GM12878 (cell line): ENCODE results near the gene GALR3. TPM values are rescaled to one million over a fixed set of nuclear protein-coding genes. Genes with fewer than 3 reads are reported as not detected.

ENCODE experiments used
- BRCA1 ChIP-seq: IDR thresholded peaks from 2 replicates; pipeline ENCODE4 v1.6.1; 2011; ENCODE audit warnings: low read depth, low read length, improper control_type of control experiment
- CBX3 ChIP-seq: fragments of 200-600 bp; sonication (generic); IDR thresholded peaks from 2 replicates; pipeline ENCODE4 v1.6.1; 2016; ENCODE audit warnings: low read depth, borderline replicate concordance
- CREB1 ChIP-seq: IDR thresholded peaks from 2 replicates; pipeline ENCODE4 v1.6.1; 2012; ENCODE audit warnings: low read depth, mild to moderate bottlenecking, inconsistent platforms
- DPF2 ChIP-seq: fragments of 450-650 bp; IDR thresholded peaks from 2 replicates; pipeline ENCODE4 v1.6.1; 2017; ENCODE audit warnings: mild to moderate bottlenecking
- FOS ChIP-seq: IDR thresholded peaks from 3 replicates; pipeline ENCODE4 v1.6.1; 2011; ENCODE audit warnings: borderline replicate concordance; ENCODE audit not compliant: insufficient read length; ENCODE audit errors: extremely low read depth
- HDGF ChIP-seq: fragments of 450-650 bp; IDR thresholded peaks from 2 replicates; pipeline ENCODE4 v1.6.1; 2016; ENCODE audit warnings: antibody characterized with exemption
- IRF4 ChIP-seq: IDR thresholded peaks from 2 replicates; pipeline ENCODE4 v1.6.1; 2011; ENCODE audit warnings: low read depth, low read length
- NFYB ChIP-seq: IDR thresholded peaks from 2 replicates; pipeline ENCODE4 v1.6.1; 2011; ENCODE audit warnings: low read depth, mild to moderate bottlenecking, low read length, improper control_type of control experiment, moderate library complexity; ENCODE audit not compliant: insufficient read depth
- PAX5 ChIP-seq: IDR thresholded peaks from 2 replicates; pipeline ENCODE4 v1.6.1; 2011; ENCODE audit warnings: low read depth, low read length, borderline replicate concordance
- POLR2A ChIP-seq: IDR thresholded peaks from 2 replicates; pipeline ENCODE4 v1.6.1; 2011; ENCODE audit warnings: low read depth, mild to moderate bottlenecking, low read length
- SREBF2 ChIP-seq: IDR thresholded peaks from 2 replicates; pipeline ENCODE4 v1.6.1; 2012; ENCODE audit warnings: mild to moderate bottlenecking, low read length
- SRF ChIP-seq, 2 experiments: IDR thresholded peaks; 2 replicates each; pipeline ENCODE4 v1.6.1; 2011; ENCODE audit warnings: low read depth in 2 of 2, low read length in 2 of 2, mild to moderate bottlenecking in 1 of 2, moderate library complexity in 1 of 2
- SUZ12 ChIP-seq: fragments of 200-600 bp; sonication (generic); IDR thresholded peaks from one replicate; pipeline ENCODE4 v1.6.1; 2018; ENCODE audit warnings: antibody characterized with exemption, mild to moderate bottlenecking; ENCODE audit not compliant: unreplicated experiment
- TBL1XR1 ChIP-seq: IDR thresholded peaks from 2 replicates; pipeline ENCODE4 v1.6.1; 2012; ENCODE audit warnings: low read depth, low read length, improper control_type of control experiment
- ZNF217 ChIP-seq: fragments of 450-650 bp; IDR thresholded peaks from 2 replicates; pipeline ENCODE4 v1.6.1; 2017; ENCODE audit warnings: antibody characterized with exemption, mild to moderate bottlenecking
- ZNF384 ChIP-seq: IDR thresholded peaks from 2 replicates; pipeline ENCODE4 v1.6.1; 2012; ENCODE audit warnings: low read depth, mild to moderate bottlenecking, low read length, improper control_type of control experiment, borderline replicate concordance
- ZSCAN29 ChIP-seq: fragments of 450-650 bp; IDR thresholded peaks from 2 replicates; pipeline ENCODE4 v1.6.1; 2017; ENCODE audit warnings: mild to moderate bottlenecking, moderate library complexity
- polyA plus RNA-seq, 11 experiments: library from polyadenylated mRNA; depleted of rRNA in 4 of 11; unstranded in 6 of 11; stranded (reverse) in 5 of 11; fragments of >200 nt; fragmentation: Nextera tagmentation in 4 of 11; fragmentation: Illumina TruSeq in 1 of 11; extraction: Ambion mirVana in 4 of 11; extraction: Trizol in 1 of 11; gene quantifications; 1 replicate in 1 of 11; 2 replicates in 10 of 11; pipeline versions ENCODE4 v1.2.1 to v1.2.3, GENCODE V29; 2011 to 2016; ENCODE audit warnings: inconsistent platforms in 2 of 11, missing spikeins in 2 of 11, low read depth in 1 of 11
- total RNA-seq, 4 experiments: library from RNA; depleted of rRNA in 3 of 4; stranded (reverse); fragments of >200 nt in 3 of 4; fragmentation: Illumina TruSeq in 1 of 4; extraction: Trizol in 1 of 4; gene quantifications; 2 replicates each; pipeline versions ENCODE4 v1.2.1 to v1.2.3, GENCODE V29; 2013 to 2021
- TF ChIP-seq, protein P1 (sequence below): IDR thresholded peaks from 2 replicates; pipeline ENCODE4 v1.6.1; 2012; ENCODE audit warnings: mild to moderate bottlenecking, low read depth, low read length
- TF ChIP-seq, protein P2 (sequence below): IDR thresholded peaks from 2 replicates; pipeline ENCODE4 v1.6.1; 2011; ENCODE audit warnings: borderline replicate concordance, low read depth, mild to moderate bottlenecking, moderate library complexity, low read length; ENCODE audit not compliant: insufficient read depth, poor library complexity, severe bottlenecking
- TF ChIP-seq, protein P3 (sequence below): IDR thresholded peaks from 2 replicates; pipeline ENCODE4 v1.6.1; 2011; ENCODE audit warnings: low read depth, low read length, improper control_type of control experiment, borderline replicate concordance
- TF ChIP-seq, protein P4 (sequence below): fragments of 450-650 bp; IDR thresholded peaks from 2 replicates; pipeline ENCODE4 v1.6.1; 2016; ENCODE audit warnings: mild to moderate bottlenecking
- TF ChIP-seq, protein P5 (sequence below): IDR thresholded peaks from 2 replicates; pipeline ENCODE4 v1.6.1; 2011; ENCODE audit warnings: low read depth, mild to moderate bottlenecking, low read length, moderate library complexity, borderline replicate concordance; ENCODE audit errors: extremely low read depth

Gene GALR3
- total and polyA plus RNA-seq, 10 of the 15 experiments (the other 5 are each of a cell fraction or from before 2014, with no cell fraction given): not detected

DNA sequence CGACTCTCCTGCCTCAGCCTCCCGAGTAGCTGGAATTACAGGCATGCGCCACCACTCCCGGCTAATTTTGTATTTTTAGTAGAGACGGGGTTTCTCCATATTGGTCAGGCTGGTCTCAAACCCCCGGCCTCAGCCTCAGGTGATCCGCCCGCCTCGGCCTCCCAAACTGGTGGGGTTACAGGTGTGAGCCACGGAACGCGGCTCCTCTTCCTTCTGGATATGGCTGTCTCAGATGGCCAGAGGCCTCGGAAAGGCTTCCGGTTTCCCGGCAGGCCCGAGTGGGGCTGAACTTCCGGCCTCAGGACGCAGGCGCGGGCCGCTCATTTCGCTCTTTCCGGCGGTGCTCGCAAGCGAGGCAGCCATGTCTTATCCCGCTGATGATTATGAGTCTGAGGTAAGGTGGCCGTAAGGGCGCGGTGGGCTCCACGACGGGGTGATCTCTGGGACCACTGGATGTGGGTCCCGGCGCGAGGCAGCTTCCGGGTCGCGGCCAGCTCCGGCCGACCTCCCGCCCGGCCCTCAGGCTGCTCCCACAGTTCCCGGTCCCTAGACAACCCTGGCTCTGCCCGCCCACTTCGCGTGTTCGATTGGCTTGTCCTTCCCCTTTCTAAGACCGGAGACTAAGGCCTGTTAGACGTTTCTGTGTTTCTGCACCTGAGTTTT, 26.0 kb downstream of the GALR3 start, which contains the start of gene EIF3L (continued):
- TF ChIP-seq, protein P1, sequence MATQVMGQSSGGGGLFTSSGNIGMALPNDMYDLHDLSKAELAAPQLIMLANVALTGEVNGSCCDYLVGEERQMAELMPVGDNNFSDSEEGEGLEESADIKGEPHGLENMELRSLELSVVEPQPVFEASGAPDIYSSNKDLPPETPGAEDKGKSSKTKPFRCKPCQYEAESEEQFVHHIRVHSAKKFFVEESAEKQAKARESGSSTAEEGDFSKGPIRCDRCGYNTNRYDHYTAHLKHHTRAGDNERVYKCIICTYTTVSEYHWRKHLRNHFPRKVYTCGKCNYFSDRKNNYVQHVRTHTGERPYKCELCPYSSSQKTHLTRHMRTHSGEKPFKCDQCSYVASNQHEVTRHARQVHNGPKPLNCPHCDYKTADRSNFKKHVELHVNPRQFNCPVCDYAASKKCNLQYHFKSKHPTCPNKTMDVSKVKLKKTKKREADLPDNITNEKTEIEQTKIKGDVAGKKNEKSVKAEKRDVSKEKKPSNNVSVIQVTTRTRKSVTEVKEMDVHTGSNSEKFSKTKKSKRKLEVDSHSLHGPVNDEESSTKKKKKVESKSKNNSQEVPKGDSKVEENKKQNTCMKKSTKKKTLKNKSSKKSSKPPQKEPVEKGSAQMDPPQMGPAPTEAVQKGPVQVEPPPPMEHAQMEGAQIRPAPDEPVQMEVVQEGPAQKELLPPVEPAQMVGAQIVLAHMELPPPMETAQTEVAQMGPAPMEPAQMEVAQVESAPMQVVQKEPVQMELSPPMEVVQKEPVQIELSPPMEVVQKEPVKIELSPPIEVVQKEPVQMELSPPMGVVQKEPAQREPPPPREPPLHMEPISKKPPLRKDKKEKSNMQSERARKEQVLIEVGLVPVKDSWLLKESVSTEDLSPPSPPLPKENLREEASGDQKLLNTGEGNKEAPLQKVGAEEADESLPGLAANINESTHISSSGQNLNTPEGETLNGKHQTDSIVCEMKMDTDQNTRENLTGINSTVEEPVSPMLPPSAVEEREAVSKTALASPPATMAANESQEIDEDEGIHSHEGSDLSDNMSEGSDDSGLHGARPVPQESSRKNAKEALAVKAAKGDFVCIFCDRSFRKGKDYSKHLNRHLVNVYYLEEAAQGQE: no peak
- TF ChIP-seq ZNF384 (no peak), SUZ12 (no peak), TBL1XR1 (no peak), IRF4 (no peak), POLR2A (peak; percentile 91), SRF (IDR thresholded peaks at IDR 0.05; ENCODE audit: low read depth in 2 of 2, low read length in 2 of 2) (peak; percentile 80 to 93), SREBF2 (no peak), DPF2 (0 out of 2 replicates have a peak, but pooled peaks have one; percentile 40), CBX3 (no peak), ZSCAN29 (no peak), FOS (no peak), ZNF217 (no peak), HDGF (no peak), NFYB (no peak), PAX5 (no peak), CREB1 (peak; percentile 68; the same call in 1 of the 2 replicates), BRCA1 (no peak)
- TF ChIP-seq, protein P2, sequence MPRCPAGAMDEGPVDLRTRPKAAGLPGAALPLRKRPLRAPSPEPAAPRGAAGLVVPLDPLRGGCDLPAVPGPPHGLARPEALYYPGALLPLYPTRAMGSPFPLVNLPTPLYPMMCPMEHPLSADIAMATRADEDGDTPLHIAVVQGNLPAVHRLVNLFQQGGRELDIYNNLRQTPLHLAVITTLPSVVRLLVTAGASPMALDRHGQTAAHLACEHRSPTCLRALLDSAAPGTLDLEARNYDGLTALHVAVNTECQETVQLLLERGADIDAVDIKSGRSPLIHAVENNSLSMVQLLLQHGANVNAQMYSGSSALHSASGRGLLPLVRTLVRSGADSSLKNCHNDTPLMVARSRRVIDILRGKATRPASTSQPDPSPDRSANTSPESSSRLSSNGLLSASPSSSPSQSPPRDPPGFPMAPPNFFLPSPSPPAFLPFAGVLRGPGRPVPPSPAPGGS: no peak
- TF ChIP-seq, protein P3, sequence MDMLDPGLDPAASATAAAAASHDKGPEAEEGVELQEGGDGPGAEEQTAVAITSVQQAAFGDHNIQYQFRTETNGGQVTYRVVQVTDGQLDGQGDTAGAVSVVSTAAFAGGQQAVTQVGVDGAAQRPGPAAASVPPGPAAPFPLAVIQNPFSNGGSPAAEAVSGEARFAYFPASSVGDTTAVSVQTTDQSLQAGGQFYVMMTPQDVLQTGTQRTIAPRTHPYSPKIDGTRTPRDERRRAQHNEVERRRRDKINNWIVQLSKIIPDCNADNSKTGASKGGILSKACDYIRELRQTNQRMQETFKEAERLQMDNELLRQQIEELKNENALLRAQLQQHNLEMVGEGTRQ: no peak
- TF ChIP-seq, protein P4, sequence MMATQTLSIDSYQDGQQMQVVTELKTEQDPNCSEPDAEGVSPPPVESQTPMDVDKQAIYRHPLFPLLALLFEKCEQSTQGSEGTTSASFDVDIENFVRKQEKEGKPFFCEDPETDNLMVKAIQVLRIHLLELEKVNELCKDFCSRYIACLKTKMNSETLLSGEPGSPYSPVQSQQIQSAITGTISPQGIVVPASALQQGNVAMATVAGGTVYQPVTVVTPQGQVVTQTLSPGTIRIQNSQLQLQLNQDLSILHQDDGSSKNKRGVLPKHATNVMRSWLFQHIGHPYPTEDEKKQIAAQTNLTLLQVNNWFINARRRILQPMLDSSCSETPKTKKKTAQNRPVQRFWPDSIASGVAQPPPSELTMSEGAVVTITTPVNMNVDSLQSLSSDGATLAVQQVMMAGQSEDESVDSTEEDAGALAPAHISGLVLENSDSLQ: 0 out of 2 replicates have a peak, but pooled peaks have one; percentile 10
- TF ChIP-seq, protein P5, sequence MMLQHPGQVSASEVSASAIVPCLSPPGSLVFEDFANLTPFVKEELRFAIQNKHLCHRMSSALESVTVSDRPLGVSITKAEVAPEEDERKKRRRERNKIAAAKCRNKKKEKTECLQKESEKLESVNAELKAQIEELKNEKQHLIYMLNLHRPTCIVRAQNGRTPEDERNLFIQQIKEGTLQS: no peak
